Fibroblast of pulmonary artery (primary cell): Measurements from ENCODE around the gene AEBP1.

Experiments used
- DNase-seq: peaks from one replicate; pipeline ENCODE4 v3.0.0-alpha.2; 2010; ENCODE audit warnings: low read depth
- H3K4me3 ChIP-seq: replicated peaks from 2 replicates; pipeline ENCODE4 v1.5.1; 2011; ENCODE audit warnings: low read depth, mild to moderate bottlenecking, control low read depth, low read length, moderate library complexity
- TF ChIP-seq, protein P1 (sequence below): IDR thresholded peaks from 2 replicates; pipeline ENCODE4 v1.5.1; 2011; ENCODE audit warnings: mild to moderate bottlenecking, control low read depth, low read length, inconsistent platforms; ENCODE audit errors: missing control alignments

AEBP1 gene

GRCh38 chr7:44149571-44150465 is 45.7 kb downstream of the AEBP1 start:
- TF ChIP-seq, protein P1, sequence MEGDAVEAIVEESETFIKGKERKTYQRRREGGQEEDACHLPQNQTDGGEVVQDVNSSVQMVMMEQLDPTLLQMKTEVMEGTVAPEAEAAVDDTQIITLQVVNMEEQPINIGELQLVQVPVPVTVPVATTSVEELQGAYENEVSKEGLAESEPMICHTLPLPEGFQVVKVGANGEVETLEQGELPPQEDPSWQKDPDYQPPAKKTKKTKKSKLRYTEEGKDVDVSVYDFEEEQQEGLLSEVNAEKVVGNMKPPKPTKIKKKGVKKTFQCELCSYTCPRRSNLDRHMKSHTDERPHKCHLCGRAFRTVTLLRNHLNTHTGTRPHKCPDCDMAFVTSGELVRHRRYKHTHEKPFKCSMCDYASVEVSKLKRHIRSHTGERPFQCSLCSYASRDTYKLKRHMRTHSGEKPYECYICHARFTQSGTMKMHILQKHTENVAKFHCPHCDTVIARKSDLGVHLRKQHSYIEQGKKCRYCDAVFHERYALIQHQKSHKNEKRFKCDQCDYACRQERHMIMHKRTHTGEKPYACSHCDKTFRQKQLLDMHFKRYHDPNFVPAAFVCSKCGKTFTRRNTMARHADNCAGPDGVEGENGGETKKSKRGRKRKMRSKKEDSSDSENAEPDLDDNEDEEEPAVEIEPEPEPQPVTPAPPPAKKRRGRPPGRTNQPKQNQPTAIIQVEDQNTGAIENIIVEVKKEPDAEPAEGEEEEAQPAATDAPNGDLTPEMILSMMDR: no peak
- DNase-seq: no peak
- no peak overlapping the region for H3K4me3 ChIP-seq

DNA sequence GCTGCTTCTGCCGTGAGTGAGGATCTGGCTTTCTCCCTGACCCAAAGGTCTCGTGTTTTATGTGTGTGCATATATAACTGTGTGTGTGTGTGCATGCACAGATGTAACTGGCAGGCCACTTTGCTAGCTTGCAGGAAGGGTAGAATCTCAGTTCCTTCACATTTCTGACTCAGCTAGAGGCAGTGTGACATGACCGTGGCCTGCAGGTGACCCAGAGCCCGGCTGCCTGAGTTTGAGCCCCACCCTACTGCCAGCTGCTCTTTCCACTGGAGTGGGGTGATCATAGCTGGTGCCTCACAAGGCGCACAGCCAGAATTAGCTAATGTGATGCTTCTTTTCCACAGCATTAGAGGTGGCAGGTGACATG is 46.3 kb downstream of the AEBP1 start:
- TF ChIP-seq, protein P1: no peak
- no peak for DNase-seq
- H3K4me3 ChIP-seq: no peak overlapping the region

- no peak for DNase-seq
- H3K4me3 ChIP-seq: no peak overlapping the region
- TF ChIP-seq, protein P1: no peak
Measured at GRCh38 chr7:44150966-44151941, 47.1 kb downstream of the AEBP1 start.

GRCh38 chr7:44151956-44152355 is 47.8 kb downstream of the AEBP1 start:
- no peak for DNase-seq
- H3K4me3 ChIP-seq: no peak overlapping the region
- TF ChIP-seq, protein P1: no peak

DNA sequence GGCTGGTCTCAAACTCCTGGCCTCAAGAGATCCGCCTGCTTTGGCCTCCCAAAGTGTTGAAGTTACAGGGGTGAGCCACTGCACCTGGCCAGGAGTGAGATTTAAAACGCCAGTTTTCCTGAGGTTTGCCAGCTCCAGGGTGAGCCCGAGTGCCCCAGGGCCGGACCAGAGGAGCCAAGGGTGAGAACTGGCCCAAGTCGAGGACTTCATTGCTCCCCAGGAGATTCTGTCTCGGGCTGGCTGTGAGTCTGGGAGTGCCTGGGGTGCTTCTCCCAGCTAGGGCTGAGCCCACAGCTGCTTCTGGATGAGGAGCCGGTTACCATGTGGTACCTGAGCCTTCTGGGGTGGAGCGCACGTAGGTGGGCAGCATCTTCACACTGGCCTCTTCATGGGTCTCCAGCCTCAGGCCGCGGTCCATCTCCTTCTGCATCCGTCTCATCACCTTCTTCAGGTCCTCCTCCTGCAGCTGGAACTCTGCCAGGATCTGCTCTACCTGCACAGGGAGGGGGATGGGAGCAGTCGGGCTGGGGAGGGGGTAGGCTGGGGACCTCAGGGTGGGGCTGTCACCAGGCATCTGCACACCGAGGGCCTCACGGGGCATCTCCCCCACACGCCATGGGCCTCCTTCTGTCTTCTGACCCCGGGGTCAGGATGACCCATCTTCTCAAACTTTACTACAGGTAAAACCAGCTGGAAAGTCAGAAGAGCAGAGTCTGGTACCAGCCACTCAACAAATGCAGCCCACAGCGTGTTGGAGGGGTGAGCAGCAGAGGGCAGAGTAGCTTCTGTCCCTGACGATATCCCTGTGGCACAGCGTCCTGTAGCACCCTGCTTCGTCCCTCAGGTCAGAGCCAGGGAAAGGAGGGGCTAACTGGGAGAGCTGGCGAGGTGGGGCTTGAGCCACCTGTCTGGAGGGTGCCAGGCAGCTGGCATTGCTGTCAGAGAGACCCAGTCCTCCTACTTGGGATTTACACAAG is 49.1 kb downstream of the AEBP1 start:
- DNase-seq: no peak
- H3K4me3 ChIP-seq: no peak overlapping the region
- TF ChIP-seq, protein P1: no peak

- no peak for DNase-seq
- TF ChIP-seq, protein P1: no peak
- H3K4me3 ChIP-seq: no peak overlapping the region
Measured at GRCh38 chr7:44153948-44154335, 49.8 kb downstream of the AEBP1 start.
